MCF 10A (cell line): ENCODE measurements around the gene HSD3B1. TPM values are rescaled to one million over a fixed set of nuclear protein-coding genes. Genes with fewer than 3 reads are reported as not detected.

Experiments used
- BruUV-seq: library from RNA; stranded (reverse); fragments of 400-500 nt; replicated peaks from 2 replicates; lab custom pipeline; 2021; lab: Mats Ljungman, UMichigan
- CTCF ChIA-PET: fragments of 300-600 bp; sonication (Branson Sonifier 250); formaldehyde crosslinking; extraction: SDS; loops from one replicate; lab custom pipeline; 2021; ENCODE audit warnings: antibody characterized with exemption, inconsistent platforms; lab: Yijun Ruan, JAX
- POLR2A ChIA-PET: fragments of 300-600, 350-650 bp; sonication (Branson Sonifier 250); formaldehyde crosslinking; extraction: SDS; loops from one replicate; lab custom pipeline; 2020; ENCODE audit warnings: antibody characterized with exemption, inconsistent platforms; lab: Yijun Ruan, JAX
- DNase-seq: peaks from one replicate; pipeline ENCODE4 v3.0.0-alpha.2; 2018; ENCODE audit not compliant: unreplicated experiment
- H3K27ac Mint-ChIP-seq: one replicate; pipeline ENCODE4 v1.8.0; 2022; ENCODE audit warnings: mild to moderate bottlenecking, low read depth, mixed read lengths; ENCODE audit not compliant: unreplicated experiment
- H3K27me3 Mint-ChIP-seq: one replicate; pipeline ENCODE4 v1.8.0; 2022; ENCODE audit warnings: mixed read lengths; ENCODE audit not compliant: insufficient read depth, unreplicated experiment
- H3K36me3 Mint-ChIP-seq: one replicate; pipeline ENCODE4 v1.8.0; 2022; ENCODE audit warnings: mild to moderate bottlenecking, moderate library complexity, mixed read lengths; ENCODE audit not compliant: insufficient read depth, unreplicated experiment
- H3K4me1 Mint-ChIP-seq: one replicate; pipeline ENCODE4 v1.8.0; 2022; ENCODE audit warnings: mixed read lengths; ENCODE audit not compliant: insufficient read depth, unreplicated experiment
- H3K4me3 Mint-ChIP-seq: one replicate; pipeline ENCODE4 v1.8.0; 2022; ENCODE audit warnings: mild to moderate bottlenecking, moderate library complexity, mixed read lengths; ENCODE audit not compliant: unreplicated experiment
- H3K9me3 Mint-ChIP-seq: one replicate; pipeline ENCODE4 v1.8.0; 2022; ENCODE audit warnings: mixed read lengths; ENCODE audit not compliant: unreplicated experiment
- intact Hi-C: fragments of 100-400 bp; cut with micrococcal nuclease; formaldehyde crosslinking; loops from 2 replicates; pipeline ENCODE4 v1.14.1; 2022
- total RNA-seq: library from RNA; stranded (reverse); gene quantifications from 2 replicates; pipeline ENCODE4 v1.2.3, GENCODE V29; 2022
- TF ChIP-seq, protein P1 (sequence below): fragments of 200-600 bp; IDR thresholded peaks from one replicate; pipeline ENCODE4 v1.8.0; 2022; ENCODE audit warnings: antibody characterized with exemption, mild to moderate bottlenecking; ENCODE audit not compliant: unreplicated experiment

HSD3B1 gene
- total RNA-seq, 1 experiment from 2014 or later, result not detected

DNA sequence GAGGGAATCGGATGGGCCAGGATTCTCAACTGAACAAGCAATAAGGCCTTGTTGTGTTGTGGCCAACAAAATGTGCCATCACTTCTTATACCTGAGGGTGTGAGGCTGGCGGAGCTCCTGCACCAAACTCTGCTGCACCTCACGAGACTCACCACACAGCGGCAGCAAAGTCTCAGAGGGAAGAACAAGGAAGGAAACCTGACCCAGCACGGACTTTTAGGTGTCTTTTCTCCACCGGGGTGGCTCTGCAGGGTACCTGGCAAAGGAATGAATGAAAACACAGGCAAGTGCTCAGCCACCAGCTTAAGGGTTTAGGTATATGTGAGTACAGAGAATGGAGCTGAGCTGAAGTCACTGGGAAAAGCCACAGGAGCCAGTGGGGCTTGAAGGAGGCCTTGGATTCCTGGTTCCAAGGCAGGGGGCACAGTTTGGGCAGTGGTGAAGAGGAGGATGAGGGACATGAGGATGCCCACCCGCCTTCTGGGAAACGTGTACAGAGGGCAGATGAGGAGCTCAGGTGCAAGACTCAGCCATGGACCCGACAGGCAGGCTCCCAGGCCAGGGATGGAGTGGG is 31.1 kb upstream of the HSD3B1 start:
- Mint-ChIP-seq H3K4me1 (peaks cover 6% of the 10 kb centered on the region), H3K27me3 (peaks cover 16% of the 10 kb centered on the region), H3K27ac (peak overlapping the region; percentile 50)

DNA sequence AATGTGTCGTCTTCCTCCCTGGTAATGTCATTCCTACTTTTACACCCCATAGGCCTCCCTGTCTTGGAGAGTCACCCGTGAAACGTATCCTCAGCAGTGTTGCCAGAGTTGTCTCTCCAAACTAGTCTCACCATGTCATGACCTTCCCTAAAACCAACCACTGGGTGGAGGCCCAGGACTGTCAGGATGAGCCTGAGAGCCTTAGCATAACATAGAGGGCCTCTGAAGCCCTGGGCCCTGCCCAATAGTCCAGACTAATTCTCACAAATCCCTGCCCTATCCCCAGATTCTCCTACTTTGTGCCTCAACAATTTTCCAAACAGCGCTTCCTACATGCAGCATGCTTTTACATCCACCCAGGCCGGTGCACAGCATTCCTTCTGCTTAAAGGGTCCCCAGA is 29.3 kb upstream of the HSD3B1 start:
- no TSS peak for BruUV-seq
- H3K27ac Mint-ChIP-seq, result no peak overlapping the region

More for the DNA sequence above, 31.1 kb upstream of the HSD3B1 start:
- H3K36me3 Mint-ChIP-seq, result no peaks in the 10 kb centered on the region
- BruUV-seq, result no TSS peak
- intact Hi-C loops, result no loop called here
- CTCF ChIA-PET, result interaction anchor here (0.5 to 2.1 kb wide), 25 partner anchors 9 to 1338 kb away, joined by 3 to 15 read pairs (median 4); no protein-coding TSS in a partner anchor
- TF ChIP-seq, protein P1, sequence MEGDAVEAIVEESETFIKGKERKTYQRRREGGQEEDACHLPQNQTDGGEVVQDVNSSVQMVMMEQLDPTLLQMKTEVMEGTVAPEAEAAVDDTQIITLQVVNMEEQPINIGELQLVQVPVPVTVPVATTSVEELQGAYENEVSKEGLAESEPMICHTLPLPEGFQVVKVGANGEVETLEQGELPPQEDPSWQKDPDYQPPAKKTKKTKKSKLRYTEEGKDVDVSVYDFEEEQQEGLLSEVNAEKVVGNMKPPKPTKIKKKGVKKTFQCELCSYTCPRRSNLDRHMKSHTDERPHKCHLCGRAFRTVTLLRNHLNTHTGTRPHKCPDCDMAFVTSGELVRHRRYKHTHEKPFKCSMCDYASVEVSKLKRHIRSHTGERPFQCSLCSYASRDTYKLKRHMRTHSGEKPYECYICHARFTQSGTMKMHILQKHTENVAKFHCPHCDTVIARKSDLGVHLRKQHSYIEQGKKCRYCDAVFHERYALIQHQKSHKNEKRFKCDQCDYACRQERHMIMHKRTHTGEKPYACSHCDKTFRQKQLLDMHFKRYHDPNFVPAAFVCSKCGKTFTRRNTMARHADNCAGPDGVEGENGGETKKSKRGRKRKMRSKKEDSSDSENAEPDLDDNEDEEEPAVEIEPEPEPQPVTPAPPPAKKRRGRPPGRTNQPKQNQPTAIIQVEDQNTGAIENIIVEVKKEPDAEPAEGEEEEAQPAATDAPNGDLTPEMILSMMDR, result peak; percentile 55
- H3K4me3 Mint-ChIP-seq, result no peak overlapping the region
- no peaks in the 10 kb centered on the region for H3K9me3 Mint-ChIP-seq
- POLR2A ChIA-PET, result interaction anchor here (0.6 kb wide), 1 partner anchor 343 kb away, joined by 3 read pairs; no protein-coding TSS in a partner anchor
- DNase-seq, result peak; percentile 78

DNA sequence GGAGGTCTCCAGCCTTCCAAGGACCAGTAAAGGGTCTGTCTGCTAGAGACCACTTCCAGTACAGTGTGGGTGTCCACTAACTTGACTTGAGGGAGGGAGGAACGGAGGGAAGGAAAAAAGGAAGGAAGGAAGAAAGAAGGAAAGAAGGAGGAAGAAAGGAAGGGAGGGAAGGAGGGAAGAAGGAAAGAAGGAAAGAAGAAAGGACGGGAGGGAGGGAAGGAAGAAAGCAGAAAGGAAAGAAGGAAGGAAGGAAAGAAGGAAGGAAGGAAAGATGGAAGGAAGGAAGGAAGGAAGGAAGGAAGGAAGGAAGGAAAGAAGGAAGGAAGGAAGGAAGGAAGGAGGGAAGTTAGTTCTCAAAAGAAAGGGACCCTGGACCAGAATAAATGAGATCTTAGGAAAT is 26.8 kb upstream of the HSD3B1 start:
- TF ChIP-seq, protein P1, result no peak
- BruUV-seq, result no TSS peak
- POLR2A ChIA-PET, result no interaction called here
- Mint-ChIP-seq H3K4me1 (peaks cover 6% of the 10 kb centered on the region), H3K4me3 (no peak overlapping the region), H3K27ac (no peak overlapping the region), H3K27me3 (no peaks in the 10 kb centered on the region), H3K36me3 (no peaks in the 10 kb centered on the region), H3K9me3 (no peaks in the 10 kb centered on the region)
- CTCF ChIA-PET, result no interaction called here
- intact Hi-C loops, result no loop called here
- DNase-seq, result no peak

More for the DNA sequence above, 29.3 kb upstream of the HSD3B1 start:
- Mint-ChIP-seq H3K9me3 (no peaks in the 10 kb centered on the region), H3K4me1 (peaks cover 6% of the 10 kb centered on the region), H3K27me3 (no peaks in the 10 kb centered on the region), H3K36me3 (no peaks in the 10 kb centered on the region), H3K4me3 (no peak overlapping the region)
- TF ChIP-seq, protein P1, result no peak
- POLR2A ChIA-PET, result no interaction called here
- no peak for DNase-seq
- CTCF ChIA-PET, result interaction anchor here (0.7 to 1.6 kb wide), 2 partner anchors 18 to 147 kb away, joined by 3 to 4 read pairs; no protein-coding TSS in a partner anchor
- intact Hi-C loops, result no loop called here

DNA sequence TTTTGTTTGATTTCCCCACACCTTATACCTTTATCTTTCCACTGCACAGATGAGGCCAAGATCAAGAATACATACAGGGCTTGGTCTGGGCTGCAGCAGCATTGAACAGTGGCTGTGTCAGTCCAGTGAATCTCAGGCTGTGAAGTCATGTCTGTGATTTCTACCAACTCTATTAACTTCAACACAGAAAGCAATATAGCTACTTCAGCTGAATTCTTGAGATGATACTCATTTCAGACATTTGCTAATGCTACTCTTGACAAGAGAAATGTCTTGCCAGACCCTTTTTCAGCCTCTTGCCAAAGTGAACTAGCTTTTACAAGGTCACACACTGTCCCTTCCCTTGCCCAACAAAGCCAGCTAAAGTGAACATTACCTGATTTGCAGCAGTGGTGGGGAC is 25.1 kb upstream of the HSD3B1 start:
- Mint-ChIP-seq H3K36me3 (no peaks in the 10 kb centered on the region), H3K4me3 (no peak overlapping the region), H3K4me1 (no peaks in the 10 kb centered on the region), H3K9me3 (no peaks in the 10 kb centered on the region), H3K27ac (no peak overlapping the region), H3K27me3 (no peaks in the 10 kb centered on the region)
- POLR2A ChIA-PET, result no interaction called here
- intact Hi-C loops, result no loop called here
- no TSS peak for BruUV-seq
- TF ChIP-seq, protein P1, result no peak
- no peak for DNase-seq
- CTCF ChIA-PET, result interaction anchor here (1.3 kb wide), 1 partner anchor 10 kb away, joined by 3 read pairs; no protein-coding TSS in a partner anchor
